Trophoblast cell (in vitro differentiated cells and primary cell): Measurements from ENCODE around the gene PAK2. TPM values are rescaled to one million over a fixed set of nuclear protein-coding genes. Genes with fewer than 3 reads are reported as not detected.

Experiments used
- DNase-seq, 2 donors: peaks; one replicate each; pipeline ENCODE4 v3.0.0-alpha.2; 2016
- H2AFZ ChIP-seq: 2 replicates; pipeline ENCODE4 v1.6.1; 2013; ENCODE audit warnings: low read length, moderate library complexity, mild to moderate bottlenecking; ENCODE audit not compliant: insufficient read depth, poor library complexity
- H2AK5ac ChIP-seq: 2 replicates; pipeline ENCODE4 v1.6.1; 2013; ENCODE audit warnings: mild to moderate bottlenecking, low read length
- H2BK120ac ChIP-seq: 2 replicates; pipeline ENCODE4 v1.6.1; 2013; ENCODE audit warnings: low read length, mild to moderate bottlenecking, moderate library complexity; ENCODE audit not compliant: insufficient read depth, poor library complexity
- H2BK12ac ChIP-seq: 2 replicates; pipeline ENCODE4 v1.6.1; 2013; ENCODE audit warnings: mild to moderate bottlenecking, low read length, moderate library complexity
- H2BK5ac ChIP-seq: 2 replicates; pipeline ENCODE4 v1.6.1; 2013; ENCODE audit warnings: low read length, low read depth, moderate library complexity, mild to moderate bottlenecking; ENCODE audit not compliant: poor library complexity
- H3K14ac ChIP-seq: 2 replicates; pipeline ENCODE4 v1.6.1; 2013; ENCODE audit warnings: mild to moderate bottlenecking, low read length
- H3K18ac ChIP-seq: 2 replicates; pipeline ENCODE4 v1.6.1; 2013; ENCODE audit warnings: mild to moderate bottlenecking, low read length
- H3K23ac ChIP-seq: 2 replicates; pipeline ENCODE4 v1.6.1; 2013; ENCODE audit warnings: low read length
- H3K27ac ChIP-seq: 2 replicates; pipeline ENCODE4 v1.5.1; 2013; ENCODE audit warnings: low read depth, mild to moderate bottlenecking, inconsistent platforms, low read length, moderate library complexity
- H3K27me3 ChIP-seq: 2 replicates; pipeline ENCODE4 v1.6.1; 2013; ENCODE audit warnings: inconsistent platforms, mild to moderate bottlenecking, low read length, moderate library complexity; ENCODE audit not compliant: insufficient read depth
- H3K36me3 ChIP-seq, 2 experiments: 1 replicate in 1 of 2; 2 replicates in 1 of 2; pipeline ENCODE4 v1.6.1; 2013; ENCODE audit warnings: low read length in 2 of 2, mild to moderate bottlenecking in 2 of 2, moderate library complexity in 1 of 2; ENCODE audit not compliant: insufficient read depth in 2 of 2, control insufficient read depth in 1 of 2
- H3K4ac ChIP-seq: 2 replicates; pipeline ENCODE4 v1.6.1; 2013; ENCODE audit warnings: low read depth, mild to moderate bottlenecking, low read length, moderate library complexity
- H3K4me1 ChIP-seq, 2 experiments: 1 replicate in 1 of 2; 2 replicates in 1 of 2; pipeline ENCODE4 v1.6.1; 2013; ENCODE audit warnings: low read length in 2 of 2, mild to moderate bottlenecking in 2 of 2, moderate library complexity in 1 of 2; ENCODE audit not compliant: insufficient read depth in 2 of 2, control insufficient read depth in 1 of 2
- H3K4me2 ChIP-seq: 2 replicates; pipeline ENCODE4 v1.6.1; 2013; ENCODE audit warnings: inconsistent platforms, mild to moderate bottlenecking, low read length, moderate library complexity
- H3K4me3 ChIP-seq: 2 replicates; pipeline ENCODE4 v1.5.1; 2013; ENCODE audit warnings: mild to moderate bottlenecking, low read depth, low read length, inconsistent platforms
- H3K79me1 ChIP-seq: one replicate; pipeline ENCODE4 v1.6.1; 2013; ENCODE audit warnings: low read length
- H3K79me2 ChIP-seq: 2 replicates; pipeline ENCODE4 v1.6.1; 2013; ENCODE audit warnings: low read length, mild to moderate bottlenecking; ENCODE audit not compliant: control insufficient read depth, insufficient read depth, poor library complexity
- H3K9ac ChIP-seq: 2 replicates; pipeline ENCODE4 v1.6.1; 2013; ENCODE audit warnings: mild to moderate bottlenecking, low read length
- H3K9me3 ChIP-seq: 2 replicates; pipeline ENCODE4 v1.6.1; 2013; ENCODE audit warnings: low read depth, mild to moderate bottlenecking, control low read depth, inconsistent platforms, low read length; ENCODE audit not compliant: insufficient read depth
- H4K12ac ChIP-seq: 2 replicates; pipeline ENCODE4 v1.6.1; 2013; ENCODE audit warnings: low read depth, mild to moderate bottlenecking, low read length, moderate library complexity
- H4K8ac ChIP-seq: 2 replicates; pipeline ENCODE4 v1.6.1; 2013; ENCODE audit warnings: low read depth, mild to moderate bottlenecking, low read length, moderate library complexity
- H4K91ac ChIP-seq: one replicate; pipeline ENCODE4 v1.6.1; 2013; ENCODE audit warnings: low read depth, mild to moderate bottlenecking, low read length, moderate library complexity
- WGBS: extraction: QIAGEN DNeasy Blood & Tissue Kit; methylation state at CpG from one replicate; pipeline ENCODE4 v1.1.7; 2013; ENCODE audit warnings: missing lambda C conversion rate; ENCODE audit not compliant: insufficient read length, insufficient coverage; ENCODE audit errors: extremely low coverage; 5-methylcytosine and 5-hydroxymethylcytosine counted together
- polyA plus RNA-seq: library from polyadenylated mRNA; stranded (reverse); fragments of 200-250 nt; gene quantifications from 2 replicates; pipeline ENCODE4 v1.2.3, GENCODE V29; 2013

Gene PAK2
- polyA plus RNA-seq = 38.4 and 40.0 TPM in 2 replicates

DNA sequence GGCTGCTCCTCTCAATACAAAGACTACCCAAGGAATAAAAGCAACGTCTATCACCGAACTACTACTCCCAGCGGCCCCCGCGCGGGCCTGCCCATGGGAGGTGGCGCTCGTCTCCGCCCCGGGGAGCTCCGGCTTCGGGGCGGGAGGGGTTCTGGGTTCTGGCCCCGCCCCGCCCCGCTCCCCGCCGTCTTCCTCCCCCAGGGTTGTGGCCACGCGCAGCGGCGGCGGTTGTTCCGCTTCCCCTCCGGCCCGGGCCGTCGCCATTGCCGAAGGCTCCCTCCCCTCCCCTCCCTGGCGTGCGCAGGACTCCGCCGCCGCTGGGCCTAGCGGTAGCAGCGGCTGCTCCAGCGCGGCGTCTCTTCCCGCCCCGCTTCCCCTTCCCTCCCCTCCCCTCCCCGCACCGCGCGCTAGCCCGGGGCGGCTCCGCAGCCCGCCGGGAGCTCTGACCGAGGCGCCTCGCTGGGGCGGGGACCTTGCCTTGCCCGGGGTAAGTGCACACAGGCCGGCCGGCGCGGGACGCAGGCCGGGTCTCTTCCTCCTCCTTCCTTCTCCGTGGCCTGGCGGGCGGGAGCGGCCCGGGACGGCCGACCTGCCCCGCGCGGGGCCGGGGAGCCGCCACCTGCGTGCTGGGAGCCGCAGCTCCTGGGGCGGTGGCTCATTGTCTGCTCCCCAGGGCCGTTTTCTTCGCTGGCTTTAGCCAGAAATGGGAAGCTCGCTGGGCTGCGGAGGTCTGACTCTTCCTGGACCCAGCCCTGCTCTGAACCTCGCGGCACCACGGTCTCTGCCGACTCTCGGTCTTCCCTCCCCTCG is at the start of gene PAK2:
PAK2 (plus strand) TSS at position 187 of the 810 bp plus-strand sequence. CDS start 42,790 bp downstream, outside the sequence.
- peak within 1 kb of the TSS; percentile 98 for H3K9ac ChIP-seq
- peak within 1 kb of the TSS; percentile 93 for H3K4me3 ChIP-seq
- H2BK5ac ChIP-seq = peak within 1 kb of the TSS; percentile 87
- peaks cover 10% of the 10 kb centered on the region for H3K79me1 ChIP-seq
- peak within 1 kb of the TSS; percentile 94 for H3K14ac ChIP-seq
- H2BK12ac ChIP-seq = peak within 1 kb of the TSS; percentile 45
- peak within 1 kb of the TSS; percentile 94 for H2BK120ac ChIP-seq
- peak; percentile 77 to 86 for DNase-seq
- peak within 1 kb of the TSS; percentile 91 for H4K91ac ChIP-seq
- H3K27ac ChIP-seq = peak within 1 kb of the TSS; percentile 93
- peak within 1 kb of the TSS; percentile 98 for H3K4ac ChIP-seq
- WGBS = no CpG with 5 or more reads among the region's 86 CpGs
- H3K23ac ChIP-seq = no peak within 1 kb of the TSS
- H4K8ac ChIP-seq = peak within 1 kb of the TSS; percentile 86
- peak within 1 kb of the TSS; percentile 73 for H4K12ac ChIP-seq
- peak within 1 kb of the TSS; percentile 95 for H3K18ac ChIP-seq
- H3K27me3 ChIP-seq = no peaks in the 10 kb centered on the region
- H3K4me1 ChIP-seq = no peaks in the 10 kb centered on the region
- no peaks in the 10 kb centered on the region for H3K36me3 ChIP-seq
- H3K79me2 ChIP-seq = peaks cover 21% of the 10 kb centered on the region
- H3K9me3 ChIP-seq = no peaks in the 10 kb centered on the region
- peak within 1 kb of the TSS; percentile 77 for H3K4me2 ChIP-seq
- peak within 1 kb of the TSS; percentile 13 for H2AK5ac ChIP-seq
- H2AFZ ChIP-seq = peak within 1 kb of the TSS; percentile 77

GRCh38 chr3:196689941-196690660 is 49.6 kb upstream of the PAK2 start:
- H2AK5ac ChIP-seq = no peak overlapping the region
- H3K14ac ChIP-seq = no peak overlapping the region
- no peak overlapping the region for H4K8ac ChIP-seq
- no peak overlapping the region for H4K12ac ChIP-seq
- H3K4me1 ChIP-seq = no peaks in the 10 kb centered on the region
- H3K4me3 ChIP-seq = no peak overlapping the region
- no peak overlapping the region for H3K23ac ChIP-seq
- no peaks in the 10 kb centered on the region for H3K27me3 ChIP-seq
- H3K4me2 ChIP-seq = no peak overlapping the region
- no peak overlapping the region for H3K18ac ChIP-seq
- H2BK5ac ChIP-seq = no peak overlapping the region
- no peak for DNase-seq
- H2AFZ ChIP-seq = no peak overlapping the region
- H3K36me3 ChIP-seq = no peaks in the 10 kb centered on the region
- no peak overlapping the region for H2BK12ac ChIP-seq
- H4K91ac ChIP-seq = no peak overlapping the region
- H3K9me3 ChIP-seq = peaks cover 4% of the 10 kb centered on the region
- no peak overlapping the region for H2BK120ac ChIP-seq
- H3K79me2 ChIP-seq = no peaks in the 10 kb centered on the region
- no peak overlapping the region for H3K27ac ChIP-seq
- H3K9ac ChIP-seq = no peak overlapping the region
- no peaks in the 10 kb centered on the region for H3K79me1 ChIP-seq
- WGBS = no CpG with 5 or more reads among the region's 17 CpGs
- no peak overlapping the region for H3K4ac ChIP-seq

- Histone ChIP-seq H3K27ac (no peak overlapping the region), H4K12ac (no peak overlapping the region), H3K27me3 (no peaks in the 10 kb centered on the region), H3K4me1 (no peaks in the 10 kb centered on the region), H3K14ac (no peak overlapping the region), H4K8ac (no peak overlapping the region), H2AFZ (no peak overlapping the region), H3K23ac (no peak overlapping the region), H3K4me3 (no peak overlapping the region), H3K36me3 (no peaks in the 10 kb centered on the region), H2AK5ac (no peak overlapping the region), H3K79me2 (no peaks in the 10 kb centered on the region), H3K9me3 (peaks cover 7% of the 10 kb centered on the region), H3K79me1 (no peaks in the 10 kb centered on the region), H3K4ac (no peak overlapping the region), H3K18ac (no peak overlapping the region), H4K91ac (no peak overlapping the region), H2BK12ac (no peak overlapping the region), H3K4me2 (no peak overlapping the region), H2BK120ac (no peak overlapping the region), H2BK5ac (no peak overlapping the region), H3K9ac (no peak overlapping the region)
- WGBS = no CpG with 5 or more reads among the region's 8 CpGs
- no peak for DNase-seq
Observed at GRCh38 chr3:196691386-196691785, 48.3 kb upstream of the PAK2 start.

DNA sequence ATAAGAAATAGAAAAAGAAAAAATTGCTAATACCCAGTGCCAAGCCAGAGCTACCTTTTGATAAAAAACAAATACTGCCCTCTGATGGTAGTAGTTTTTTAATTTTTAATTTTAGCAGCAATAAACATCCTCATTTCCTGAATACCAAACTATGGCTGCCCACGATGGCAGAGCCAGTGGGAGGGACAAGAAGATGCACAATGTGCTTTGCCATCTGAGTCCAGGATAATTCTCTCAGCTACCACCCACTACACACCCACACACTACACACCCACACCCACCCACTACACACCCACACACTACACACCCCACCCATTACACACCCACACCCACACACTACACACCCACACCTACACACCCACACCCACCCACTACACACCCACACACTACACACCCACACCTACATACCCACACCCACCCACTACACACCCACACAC is 45.4 kb upstream of the PAK2 start:
- no peak overlapping the region for H3K9ac ChIP-seq
- H3K14ac ChIP-seq = no peak overlapping the region
- no peak overlapping the region for H2BK120ac ChIP-seq
- no peaks in the 10 kb centered on the region for H3K79me1 ChIP-seq
- no peak overlapping the region for H4K12ac ChIP-seq
- no peak overlapping the region for H2AFZ ChIP-seq
- no peak overlapping the region for H3K4me3 ChIP-seq
- DNase-seq = no peak
- H3K27me3 ChIP-seq = no peaks in the 10 kb centered on the region
- no peak overlapping the region for H2BK12ac ChIP-seq
- H2BK5ac ChIP-seq = no peak overlapping the region
- H3K4ac ChIP-seq = no peak overlapping the region
- H3K9me3 ChIP-seq = peaks cover 7% of the 10 kb centered on the region
- H4K91ac ChIP-seq = no peak overlapping the region
- H3K79me2 ChIP-seq = no peaks in the 10 kb centered on the region
- H4K8ac ChIP-seq = no peak overlapping the region
- H2AK5ac ChIP-seq = no peak overlapping the region
- no peak overlapping the region for H3K18ac ChIP-seq
- no peaks in the 10 kb centered on the region for H3K4me1 ChIP-seq
- no CpG with 5 or more reads among the region's 1 CpG for WGBS
- H3K27ac ChIP-seq = no peak overlapping the region
- H3K36me3 ChIP-seq = no peaks in the 10 kb centered on the region
- no peak overlapping the region for H3K4me2 ChIP-seq
- no peak overlapping the region for H3K23ac ChIP-seq
